GM19395 (cell line): ENCODE data around the gene ROR1.
A peak's percentile ranks its signal among the peaks of the same experiment; 100 is the strongest.
"Not testable (repeated sequence)": the region's sequence is repeated elsewhere in the genome, so short reads cannot be mapped to it uniquely, and the experiment has no call there.

Source experiments
- ATAC-seq: cut with Tn5 transposase; IDR thresholded peaks from one replicate; pipeline ENCODE4 v1.9.1; 2021; ENCODE audit warnings: mild to moderate bottlenecking, moderate library complexity; ENCODE audit not compliant: unreplicated experiment

Gene ROR1

GRCh38 chr1:63757334-63757733 lies 16.5 kb upstream of the ROR1 start:
- ATAC-seq, result no peak

- no peak for ATAC-seq
These were observed 15.0 kb upstream of the ROR1 start for GRCh38 chr1:63758791-63759190.

- no peak for ATAC-seq
These were observed 14.0 kb upstream of the ROR1 start for GRCh38 chr1:63759778-63760177.

- no peak for ATAC-seq
These were observed 3.4 kb upstream of the ROR1 start for GRCh38 chr1:63770381-63770780.

- no peak for ATAC-seq
These were observed 1.6 kb upstream of the ROR1 start for GRCh38 chr1:63772201-63772600.

- ATAC-seq, result no peak
These were observed 941 bp upstream of the ROR1 start for GRCh38 chr1:63772876-63773275.

- peak; percentile 11 for ATAC-seq
These were observed 362 bp upstream of the ROR1 start for GRCh38 chr1:63773496-63773814.

- ATAC-seq, result no peak
These were observed 1.0 kb downstream of the ROR1 start for GRCh38 chr1:63774617-63775417.

GRCh38 chr1:63775418-63776127 lies 1.8 kb downstream of the ROR1 start:
- no peak for ATAC-seq

GRCh38 chr1:63777286-63777685 lies 3.5 kb downstream of the ROR1 start:
- ATAC-seq, result no peak

GRCh38 chr1:63777965-63778880 lies 4.4 kb downstream of the ROR1 start:
- no peak for ATAC-seq

- ATAC-seq, result no peak
These were observed 5.8 kb downstream of the ROR1 start for GRCh38 chr1:63779338-63780211.

GRCh38 chr1:63780565-63780964 lies 6.7 kb downstream of the ROR1 start:
- ATAC-seq, result no peak

- no peak for ATAC-seq
These were observed 9.2 kb downstream of the ROR1 start for GRCh38 chr1:63782982-63783381.

- ATAC-seq, result no peak
These were observed 10.3 kb downstream of the ROR1 start for GRCh38 chr1:63784083-63784482.

GRCh38 chr1:63784489-63785390 lies 10.9 kb downstream of the ROR1 start:
- no peak for ATAC-seq

- ATAC-seq, result not testable (repeated sequence)
These were observed 13.5 kb downstream of the ROR1 start for GRCh38 chr1:63787270-63787669.

- no peak for ATAC-seq
These were observed 14.1 kb downstream of the ROR1 start for GRCh38 chr1:63787875-63788274.

- ATAC-seq, result no peak
These were observed 16.2 kb downstream of the ROR1 start for GRCh38 chr1:63789856-63790605.
